AG09319 (cell line): ENCODE measurements around the gene BOC.

Source experiments
- DNase-seq: peaks from one replicate; pipeline ENCODE4 v3.0.0-alpha.2; 2010; ENCODE audit warnings: low read depth; ENCODE audit errors: extremely low read depth
- TF ChIP-seq, protein P1 (sequence below): IDR thresholded peaks from 2 replicates; pipeline ENCODE4 v1.5.1; 2011; ENCODE audit warnings: low read depth, mild to moderate bottlenecking, inconsistent platforms, low read length, moderate library complexity

BOC gene

DNA sequence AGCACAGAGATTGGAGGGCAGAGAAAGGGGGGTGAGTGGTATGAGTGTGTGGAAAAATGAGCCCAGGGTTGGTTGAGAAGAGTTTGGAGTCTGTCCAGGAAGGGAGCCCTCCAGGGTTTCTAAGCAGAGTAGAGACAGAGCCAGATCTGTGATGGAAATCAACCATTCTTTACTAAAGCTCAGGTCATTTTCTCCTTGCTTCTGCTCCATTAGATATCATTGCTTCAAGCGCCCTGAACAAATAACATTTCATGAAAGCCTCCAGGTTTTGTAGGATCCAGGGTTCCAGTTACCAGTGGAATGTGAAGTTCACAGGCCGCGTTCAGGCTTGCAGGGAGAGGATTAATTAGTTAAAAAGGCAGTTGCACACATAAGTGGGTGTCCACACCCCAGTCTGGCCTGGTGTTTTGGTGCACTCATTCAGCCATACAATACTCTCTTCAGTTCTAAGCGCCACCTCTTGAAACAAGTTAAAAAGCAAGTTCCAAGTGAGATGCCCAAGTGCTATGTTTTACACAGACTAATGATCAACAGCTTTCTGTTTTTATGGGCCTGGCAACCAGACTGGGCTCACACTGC is 16.4 kb upstream of the BOC start:
- DNase-seq: no peak
- TF ChIP-seq, protein P1, sequence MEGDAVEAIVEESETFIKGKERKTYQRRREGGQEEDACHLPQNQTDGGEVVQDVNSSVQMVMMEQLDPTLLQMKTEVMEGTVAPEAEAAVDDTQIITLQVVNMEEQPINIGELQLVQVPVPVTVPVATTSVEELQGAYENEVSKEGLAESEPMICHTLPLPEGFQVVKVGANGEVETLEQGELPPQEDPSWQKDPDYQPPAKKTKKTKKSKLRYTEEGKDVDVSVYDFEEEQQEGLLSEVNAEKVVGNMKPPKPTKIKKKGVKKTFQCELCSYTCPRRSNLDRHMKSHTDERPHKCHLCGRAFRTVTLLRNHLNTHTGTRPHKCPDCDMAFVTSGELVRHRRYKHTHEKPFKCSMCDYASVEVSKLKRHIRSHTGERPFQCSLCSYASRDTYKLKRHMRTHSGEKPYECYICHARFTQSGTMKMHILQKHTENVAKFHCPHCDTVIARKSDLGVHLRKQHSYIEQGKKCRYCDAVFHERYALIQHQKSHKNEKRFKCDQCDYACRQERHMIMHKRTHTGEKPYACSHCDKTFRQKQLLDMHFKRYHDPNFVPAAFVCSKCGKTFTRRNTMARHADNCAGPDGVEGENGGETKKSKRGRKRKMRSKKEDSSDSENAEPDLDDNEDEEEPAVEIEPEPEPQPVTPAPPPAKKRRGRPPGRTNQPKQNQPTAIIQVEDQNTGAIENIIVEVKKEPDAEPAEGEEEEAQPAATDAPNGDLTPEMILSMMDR: no peak

DNA sequence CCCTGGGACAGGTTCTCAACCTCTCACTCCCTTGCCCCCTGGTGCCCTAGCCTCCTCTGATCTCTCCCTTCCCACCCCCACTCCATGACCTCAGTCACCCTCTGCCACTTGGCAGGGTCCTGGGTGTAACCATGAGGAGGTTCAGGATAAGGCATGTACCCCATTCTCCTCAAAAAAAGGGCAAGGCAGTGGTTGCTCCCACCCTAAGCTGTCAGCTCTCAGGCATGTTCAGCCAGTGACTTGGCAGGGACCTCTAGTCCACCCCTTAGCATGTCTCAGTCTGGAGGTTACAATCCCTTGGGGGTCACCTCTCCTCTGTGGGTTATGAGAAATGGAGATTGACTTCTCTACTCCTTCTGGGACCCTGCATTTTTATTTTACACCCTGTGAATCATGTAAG is 11.0 kb upstream of the BOC start:
- TF ChIP-seq, protein P1: no peak
- DNase-seq: no peak

DNA sequence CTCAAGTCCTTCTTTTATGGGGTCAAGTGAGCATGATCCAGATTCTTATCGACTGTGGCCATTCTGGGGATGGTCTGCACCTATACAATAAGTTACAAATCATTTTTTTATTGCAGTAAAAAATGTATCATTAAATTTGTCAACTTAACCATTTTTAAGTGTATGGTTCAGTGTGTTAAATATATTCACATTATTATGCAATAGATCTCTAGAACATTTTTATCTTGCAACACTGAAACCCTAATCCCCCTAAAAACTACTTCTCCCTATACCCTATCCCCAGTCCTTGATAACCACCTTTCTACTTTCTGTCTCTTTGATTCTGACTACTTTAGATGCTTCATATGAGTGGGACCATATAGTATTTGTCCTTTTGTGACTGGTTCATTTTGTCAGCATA is 10.4 kb upstream of the BOC start:
- DNase-seq: no peak
- TF ChIP-seq, protein P1: no peak

DNA sequence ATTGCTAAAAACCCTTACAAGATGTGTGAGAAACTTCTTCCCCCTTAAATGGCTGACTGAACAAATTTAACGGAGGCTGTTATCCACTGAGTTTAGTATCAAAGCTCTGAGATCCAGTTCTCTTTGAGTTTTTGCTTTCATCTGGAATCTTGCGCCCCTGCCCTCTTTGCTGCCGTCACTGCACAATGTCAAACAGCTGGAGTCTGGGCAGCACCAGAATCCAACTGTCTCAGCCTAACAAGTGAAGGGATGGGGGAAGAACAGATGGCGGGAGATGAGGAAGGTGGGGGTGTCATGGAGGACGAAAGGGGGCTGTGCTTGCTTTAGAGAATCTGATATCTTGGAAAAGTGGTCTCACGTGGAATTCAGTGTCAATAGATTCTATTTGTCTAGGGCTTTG is 7.0 kb upstream of the BOC start:
- no peak for DNase-seq
- TF ChIP-seq, protein P1: no peak

DNA sequence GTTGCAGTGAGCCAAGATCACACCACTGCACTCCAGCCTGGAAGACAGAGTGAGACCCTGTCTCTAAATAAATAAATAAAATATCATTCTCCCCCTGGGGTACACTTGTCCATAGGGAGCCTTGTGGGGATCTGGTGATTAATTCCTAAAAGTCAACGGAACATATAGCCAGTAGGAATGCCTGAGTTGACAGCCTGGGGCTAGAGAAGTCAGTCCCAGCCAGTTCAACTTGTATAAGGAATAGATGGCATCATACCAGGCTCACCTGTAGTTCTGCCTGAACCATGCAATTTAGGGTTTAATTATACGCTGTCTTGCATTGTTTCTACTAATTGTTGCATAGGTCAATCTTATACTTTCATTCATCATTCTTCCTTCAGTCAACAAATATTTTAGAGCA is 5.9 kb upstream of the BOC start:
- TF ChIP-seq, protein P1: no peak
- no peak for DNase-seq

DNA sequence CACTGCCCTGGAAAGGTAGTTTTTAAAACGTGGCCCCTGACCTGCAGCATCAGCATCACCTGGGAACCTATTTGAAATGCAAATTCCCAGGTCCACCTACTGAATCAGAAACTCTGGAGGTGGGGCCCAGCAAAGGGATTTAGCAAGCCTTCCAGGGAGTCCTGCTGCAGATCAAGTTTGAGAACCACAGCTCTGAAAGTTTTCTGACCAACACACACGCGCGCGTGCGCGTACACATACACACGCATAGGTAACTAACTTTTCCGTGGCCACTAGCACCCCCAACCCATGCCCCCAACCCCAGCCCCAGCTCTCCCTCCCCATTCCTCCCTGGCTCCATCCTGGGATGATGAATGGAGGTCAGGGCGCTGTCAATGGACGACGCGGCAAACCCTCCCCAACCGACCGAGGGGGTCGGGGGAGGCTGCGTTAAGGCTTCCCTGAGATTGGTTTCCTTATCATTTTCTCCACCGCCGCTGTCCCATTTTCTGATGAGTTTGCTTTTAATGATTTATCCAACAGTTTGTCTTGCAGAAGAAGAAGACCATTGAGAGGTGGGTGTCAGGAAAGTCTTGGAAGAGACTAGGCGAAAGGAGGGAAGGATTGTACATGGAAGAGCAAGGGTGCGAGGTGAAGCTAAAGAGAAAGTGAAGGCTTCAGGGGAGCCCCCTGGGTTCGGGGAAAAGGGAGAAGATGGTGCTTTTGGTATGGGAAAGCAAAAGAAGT is 590 bp upstream of the BOC start:
- TF ChIP-seq, protein P1: no peak
- DNase-seq: no peak

DNA sequence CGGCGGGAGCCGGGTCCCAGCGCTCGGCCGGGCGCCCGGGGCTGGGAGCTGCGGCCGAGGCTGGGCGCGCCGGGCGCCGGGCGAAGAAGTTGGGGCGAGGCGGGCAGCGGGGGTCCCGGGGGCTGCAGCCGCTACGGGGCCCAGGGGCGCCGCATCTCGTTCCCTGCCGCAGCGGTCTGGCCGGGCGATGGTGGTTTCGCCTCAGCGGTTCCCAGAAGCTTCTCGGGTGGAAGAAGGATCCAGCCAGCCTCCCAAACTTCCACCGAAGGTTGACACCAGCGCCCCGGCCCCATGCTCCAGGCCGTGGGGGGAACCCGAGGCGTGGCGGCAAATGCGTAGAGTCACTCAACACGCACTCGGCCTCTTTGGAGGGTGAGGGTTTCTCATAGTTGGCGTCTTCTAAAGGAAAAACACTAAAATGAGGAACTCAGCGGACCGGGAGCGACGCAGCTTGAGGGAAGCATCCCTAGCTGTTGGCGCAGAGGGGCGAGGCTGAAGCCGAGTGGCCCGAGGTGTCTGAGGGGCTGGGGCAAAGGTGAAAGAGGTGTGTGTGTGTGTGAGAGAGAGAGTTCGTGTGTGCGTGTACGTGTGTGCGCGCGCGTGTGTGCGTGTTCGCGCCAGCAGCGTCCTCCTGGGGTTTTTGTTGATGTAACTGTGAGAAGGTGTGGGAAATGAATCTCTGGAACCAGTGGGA is 940 bp downstream of the BOC start:
- DNase-seq: no peak
- TF ChIP-seq, protein P1: no peak
